Measurements from ENCODE around the gene SIVA1. TPM values are rescaled to one million over a fixed set of nuclear protein-coding genes. Genes with fewer than 3 reads are reported as not detected.

Gene SIVA1, protein sequence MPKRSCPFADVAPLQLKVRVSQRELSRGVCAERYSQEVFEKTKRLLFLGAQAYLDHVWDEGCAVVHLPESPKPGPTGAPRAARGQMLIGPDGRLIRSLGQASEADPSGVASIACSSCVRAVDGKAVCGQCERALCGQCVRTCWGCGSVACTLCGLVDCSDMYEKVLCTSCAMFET
- 10 to 100 TPM; 72.9 TPM for total RNA-seq

DNA sequence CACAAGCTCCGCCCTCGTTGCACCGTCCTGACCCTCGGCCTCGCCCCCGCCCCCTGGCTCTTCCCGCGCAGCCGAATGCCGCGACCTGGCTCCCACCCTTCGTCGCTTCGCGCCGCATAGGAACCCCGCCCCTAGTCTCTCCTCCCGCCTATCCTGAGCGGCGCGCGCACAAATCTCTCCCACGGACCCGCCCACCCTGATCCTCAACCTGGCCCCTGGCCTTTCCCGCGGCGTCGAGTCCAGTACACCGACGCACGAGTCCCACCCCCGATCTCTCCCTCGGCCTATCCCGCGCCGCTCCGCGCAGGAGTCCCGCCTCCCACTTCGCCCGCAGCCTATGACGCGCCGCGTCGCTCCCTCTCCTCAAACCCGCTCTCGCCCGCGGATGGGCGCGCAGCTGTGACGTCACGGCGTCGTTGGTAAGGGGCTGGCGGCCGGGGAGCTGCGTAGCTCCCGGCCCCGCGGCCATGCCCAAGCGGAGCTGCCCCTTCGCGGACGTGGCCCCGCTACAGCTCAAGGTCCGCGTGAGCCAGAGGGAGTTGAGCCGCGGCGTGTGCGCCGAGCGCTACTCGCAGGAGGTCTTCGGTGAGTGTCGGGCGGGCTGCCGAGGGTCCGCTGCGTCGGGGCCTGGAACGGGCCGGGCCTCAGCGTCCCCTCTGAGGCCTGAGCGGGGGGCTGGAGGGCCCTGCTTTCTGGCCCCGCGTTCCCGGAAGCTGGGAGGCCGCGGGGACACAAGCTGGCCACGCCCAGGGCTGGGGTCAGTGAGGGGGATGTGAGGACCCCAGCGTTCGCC, at the start of gene SIVA1:
TSS of gene SIVA1 (plus strand) at position 413 of the 793 bp plus-strand sequence. CDS start at position 468, 55 bp downstream.
- Mint-ChIP-seq H3K27ac (peak within 1 kb of the TSS; percentile 72), H3K36me3 (ENCODE audit: insufficient read depth in 2 of 2) (peaks cover 0 to 2% of the 10 kb centered on the region in 2 donors), H3K9me3 (no peaks in the 10 kb centered on the region), H3K4me3 (peak within 1 kb of the TSS; percentile 91 to 96), H3K27me3 (ENCODE audit: low read depth) (no peaks in the 10 kb centered on the region), H3K4me1 (ENCODE audit: low read depth) (peaks cover 38% of the 10 kb centered on the region)
- peak; percentile 100 for DNase-seq
- peak; percentile 92 for ATAC-seq (replicated peaks in 1 of 2)

DNA sequence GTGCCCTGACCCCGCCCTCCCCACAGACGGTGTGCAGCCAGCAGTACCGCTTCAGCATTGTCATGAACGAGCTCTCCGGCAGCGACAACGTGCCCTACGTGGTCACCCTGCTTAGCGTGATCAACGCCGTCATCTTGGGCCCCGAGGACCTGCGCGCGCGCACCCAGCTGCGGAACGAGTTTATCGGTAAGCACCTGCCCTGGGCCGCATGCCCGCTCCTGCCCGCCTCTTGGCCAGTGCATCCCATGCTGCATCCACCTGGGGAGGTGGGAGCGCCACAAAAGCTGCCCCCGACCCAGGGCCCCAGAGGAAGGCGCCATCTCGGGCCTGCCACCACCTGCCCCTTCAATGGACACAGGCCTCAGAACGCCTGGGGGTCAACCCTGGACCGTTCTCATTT, 49.7 kb upstream of the SIVA1 start:
- H3K4me3 Mint-ChIP-seq, result no peak overlapping the region
- ATAC-seq (replicated peaks in 1 of 2) (no peak), DNase-seq (no peak)
- H3K9me3 Mint-ChIP-seq, result no peaks in the 10 kb centered on the region
- H3K4me1 Mint-ChIP-seq (ENCODE audit: low read depth), result no peaks in the 10 kb centered on the region
- H3K27me3 Mint-ChIP-seq (ENCODE audit: low read depth), result no peaks in the 10 kb centered on the region
- no peak overlapping the region for H3K27ac Mint-ChIP-seq
- peaks cover 0 to 4% of the 10 kb centered on the region in 2 donors for H3K36me3 Mint-ChIP-seq (ENCODE audit: insufficient read depth in 2 of 2)

DNA sequence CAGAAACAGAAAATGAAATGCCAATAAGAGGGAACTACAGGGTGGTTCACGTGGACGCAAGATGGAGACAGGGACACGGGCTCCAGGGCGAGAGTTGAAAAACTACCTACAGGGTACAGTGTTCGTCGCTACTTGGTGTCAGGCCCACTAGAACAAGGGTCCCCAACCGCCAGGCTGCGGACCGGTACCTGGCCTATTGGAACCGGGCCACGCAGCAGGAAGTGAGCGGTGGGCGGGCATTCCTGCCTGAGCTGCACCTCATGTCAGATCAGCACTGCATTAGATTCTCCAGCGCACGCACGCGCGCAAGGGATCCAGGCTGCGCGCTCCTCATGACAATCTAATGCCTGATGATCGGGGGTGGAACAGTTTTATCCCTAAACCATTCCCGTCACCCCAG, 48.7 kb upstream of the SIVA1 start:
- H3K4me3 Mint-ChIP-seq, result no peak overlapping the region

DNA sequence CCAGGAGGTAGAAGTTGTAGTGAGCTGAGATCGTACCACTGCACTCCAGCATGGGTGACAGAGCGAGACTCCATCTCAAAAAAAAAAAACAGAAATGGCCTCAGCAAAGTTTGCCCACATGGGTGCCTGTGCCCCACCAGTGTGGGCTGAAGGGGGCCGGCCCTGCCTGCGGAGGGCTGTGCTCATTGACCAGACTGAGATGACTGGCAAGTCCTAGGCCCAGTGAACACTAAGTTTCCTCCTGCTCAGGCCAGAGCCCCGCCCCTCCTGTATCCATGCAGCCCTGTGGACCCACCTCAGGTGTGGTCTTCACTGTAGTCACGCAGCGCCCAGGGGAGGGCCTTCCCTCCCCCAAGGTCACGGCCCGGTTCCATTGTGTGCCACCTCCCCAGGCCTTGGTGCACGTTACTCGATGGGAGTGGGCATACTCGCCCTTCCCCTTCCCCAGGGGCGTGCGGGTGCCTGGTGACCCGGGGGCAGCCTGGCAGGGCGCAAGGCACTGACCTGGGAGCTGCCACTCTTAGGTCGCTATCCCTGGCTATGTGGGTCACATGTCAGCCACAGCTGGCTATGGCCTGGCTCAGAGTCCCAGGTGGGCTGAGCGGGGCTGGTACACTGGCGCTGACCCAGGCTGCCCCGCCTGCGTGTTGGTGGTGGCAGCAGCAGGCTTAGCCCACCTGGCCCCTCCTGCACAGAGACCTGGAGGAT, 47.5 kb upstream of the SIVA1 start:
- Mint-ChIP-seq H3K9me3 (no peaks in the 10 kb centered on the region), H3K4me3 (no peak overlapping the region), H3K27me3 (ENCODE audit: low read depth) (no peaks in the 10 kb centered on the region), H3K4me1 (ENCODE audit: low read depth) (no peaks in the 10 kb centered on the region), H3K27ac (no peak overlapping the region), H3K36me3 (ENCODE audit: insufficient read depth in 2 of 2) (peaks cover 0 to 4% of the 10 kb centered on the region in 2 donors)
- ATAC-seq (replicated peaks in 1 of 2) (peak in 1 of 2 donors; percentile 20), DNase-seq (no peak)

More for the DNA sequence above, 48.7 kb upstream of the SIVA1 start:
- H3K27ac Mint-ChIP-seq, result no peak overlapping the region
- no peaks in the 10 kb centered on the region for H3K9me3 Mint-ChIP-seq
- no peaks in the 10 kb centered on the region for H3K4me1 Mint-ChIP-seq (ENCODE audit: low read depth)
- H3K36me3 Mint-ChIP-seq (ENCODE audit: insufficient read depth in 2 of 2), result peaks cover 0 to 4% of the 10 kb centered on the region in 2 donors
- H3K27me3 Mint-ChIP-seq (ENCODE audit: low read depth), result no peaks in the 10 kb centered on the region
- ATAC-seq (replicated peaks in 1 of 2), result no peak
- DNase-seq, result no peak

DNA sequence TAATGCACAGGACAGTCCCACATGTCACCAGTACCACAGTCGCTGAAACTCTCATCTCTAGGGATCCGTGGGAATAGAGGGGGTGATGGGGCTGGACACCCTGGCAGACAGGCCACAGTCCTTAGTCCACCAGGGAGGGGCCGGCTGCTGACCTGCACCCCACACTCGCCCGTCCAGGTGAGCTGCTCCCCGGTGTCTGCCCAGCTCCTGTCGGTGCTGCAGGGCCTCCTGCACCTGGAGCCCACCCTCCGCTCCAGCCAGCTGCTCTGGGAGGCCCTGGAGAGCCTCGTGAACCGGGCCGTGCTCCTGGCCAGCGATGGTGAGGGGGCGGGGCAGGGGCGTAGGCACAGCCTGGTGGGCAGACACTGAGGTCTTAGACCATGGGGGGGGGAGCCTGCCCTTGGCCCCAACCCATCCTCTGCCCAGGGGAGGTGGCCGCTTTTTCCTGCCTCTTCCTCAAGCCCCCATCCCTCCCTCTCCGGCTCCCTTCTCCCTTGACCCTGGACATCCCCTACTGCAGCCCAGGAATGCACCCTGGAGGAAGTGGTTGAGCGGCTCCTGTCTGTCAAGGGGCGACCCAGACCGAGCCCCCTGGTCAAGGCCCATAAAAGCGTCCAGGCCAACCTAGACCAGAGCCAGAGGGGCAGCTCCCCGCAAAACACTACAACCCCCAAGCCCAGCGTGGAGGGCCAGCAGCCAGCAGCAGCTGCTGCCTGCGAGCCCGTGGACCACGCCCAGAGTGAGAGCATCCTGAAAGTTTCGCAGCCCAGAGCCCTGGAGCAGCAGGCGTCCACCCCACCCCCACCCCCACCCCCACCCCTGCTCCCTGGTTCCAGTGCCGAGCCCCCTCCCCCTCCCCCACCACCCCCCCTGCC, 46.0 kb upstream of the SIVA1 start:
- DNase-seq (no peak), ATAC-seq (replicated peaks in 1 of 2) (no peak)
- peaks cover 0 to 4% of the 10 kb centered on the region in 2 donors for H3K36me3 Mint-ChIP-seq (ENCODE audit: insufficient read depth in 2 of 2)
- H3K4me3 Mint-ChIP-seq, result no peak overlapping the region
- H3K27ac Mint-ChIP-seq, result no peak overlapping the region
- H3K27me3 Mint-ChIP-seq (ENCODE audit: low read depth), result no peaks in the 10 kb centered on the region
- H3K9me3 Mint-ChIP-seq, result no peaks in the 10 kb centered on the region
- no peaks in the 10 kb centered on the region for H3K4me1 Mint-ChIP-seq (ENCODE audit: low read depth)

DNA sequence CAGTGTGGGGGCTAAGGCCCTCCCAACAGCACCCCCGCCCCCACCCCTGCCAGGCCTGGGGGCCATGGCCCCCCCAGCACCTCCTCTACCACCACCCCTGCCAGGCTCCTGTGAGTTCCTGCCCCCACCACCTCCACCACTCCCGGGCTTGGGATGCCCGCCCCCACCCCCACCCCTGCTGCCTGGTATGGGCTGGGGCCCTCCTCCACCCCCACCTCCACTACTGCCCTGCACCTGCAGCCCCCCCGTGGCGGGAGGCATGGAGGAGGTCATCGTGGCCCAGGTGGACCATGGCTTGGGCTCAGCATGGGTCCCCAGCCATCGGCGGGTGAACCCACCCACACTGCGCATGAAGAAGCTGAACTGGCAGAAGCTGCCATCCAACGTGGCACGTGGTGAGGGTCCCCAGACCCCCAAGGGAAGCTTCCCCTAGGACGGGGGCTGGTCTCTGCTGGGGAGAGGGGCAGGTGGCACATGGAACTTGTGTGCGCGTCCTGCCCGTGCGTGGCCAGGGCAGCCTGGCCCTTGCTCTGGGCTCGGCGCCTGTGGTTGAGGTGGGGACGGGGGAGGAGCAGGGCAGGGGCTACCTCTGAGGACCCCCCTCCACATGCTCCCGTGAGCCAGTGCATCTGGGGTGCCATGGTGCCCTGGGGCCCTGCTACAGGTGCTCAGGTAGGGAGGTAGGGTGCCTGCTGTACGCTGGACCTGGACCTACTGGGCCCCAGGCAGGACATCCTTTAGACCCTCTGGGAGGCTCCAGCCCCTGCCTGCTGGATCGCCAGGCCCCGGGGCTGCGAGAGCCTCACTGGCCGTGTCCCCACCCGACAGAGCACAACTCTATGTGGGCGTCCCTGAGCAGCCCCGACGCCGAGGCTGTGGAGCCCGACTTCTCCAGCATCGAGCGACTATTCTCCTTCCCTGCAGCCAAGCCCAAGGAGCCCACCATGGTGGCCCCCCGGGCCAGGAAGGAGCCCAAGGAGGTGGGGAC, 45.0 kb upstream of the SIVA1 start:
- Mint-ChIP-seq H3K27me3 (ENCODE audit: low read depth) (no peaks in the 10 kb centered on the region), H3K4me1 (ENCODE audit: low read depth) (no peaks in the 10 kb centered on the region), H3K27ac (no peak overlapping the region), H3K4me3 (no peak overlapping the region), H3K9me3 (no peaks in the 10 kb centered on the region), H3K36me3 (ENCODE audit: insufficient read depth in 2 of 2) (peaks cover 0 to 4% of the 10 kb centered on the region in 2 donors)
- no peak for ATAC-seq (replicated peaks in 1 of 2)
- DNase-seq, result no peak

DNA sequence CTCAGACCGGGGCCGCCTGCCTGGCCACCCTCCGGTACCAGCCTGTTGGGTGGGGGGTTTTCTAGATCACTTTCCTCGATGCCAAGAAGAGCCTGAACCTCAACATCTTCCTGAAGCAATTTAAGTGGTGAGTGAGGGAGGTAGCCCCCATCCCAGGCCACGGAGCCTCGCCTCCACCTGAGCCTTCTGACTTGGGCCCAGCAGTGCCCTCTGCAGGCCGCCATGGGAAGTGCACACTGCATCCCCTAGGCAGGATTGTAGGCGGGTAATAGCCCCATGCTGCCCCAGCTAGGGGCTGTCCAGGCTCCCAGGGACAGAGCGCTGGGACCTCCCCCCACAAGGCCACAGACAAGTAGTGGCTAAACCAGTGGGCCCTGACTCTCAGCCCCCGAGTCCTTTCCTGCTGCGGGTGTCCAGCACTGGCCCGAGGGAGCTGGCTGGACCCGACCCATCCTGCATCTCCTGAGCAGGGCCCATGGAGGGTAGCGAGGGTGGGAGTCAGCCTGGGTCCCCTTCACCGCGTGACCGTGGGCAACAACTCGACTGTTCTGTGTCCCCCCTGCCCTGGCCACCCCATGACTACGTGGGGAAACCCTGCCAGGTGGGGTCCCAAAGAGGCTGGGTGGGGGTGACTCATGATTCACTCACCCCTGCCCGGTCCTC, 44.2 kb upstream of the SIVA1 start:
- DNase-seq (peak; percentile 69 to 79), ATAC-seq (replicated peaks in 1 of 2) (peak; percentile 69 to 74)
- H3K36me3 Mint-ChIP-seq (ENCODE audit: insufficient read depth in 2 of 2), result peaks cover 0 to 4% of the 10 kb centered on the region in 2 donors
- no peaks in the 10 kb centered on the region for H3K27me3 Mint-ChIP-seq (ENCODE audit: low read depth)
- H3K27ac Mint-ChIP-seq, result no peak overlapping the region
- H3K9me3 Mint-ChIP-seq, result no peaks in the 10 kb centered on the region
- H3K4me1 Mint-ChIP-seq (ENCODE audit: low read depth), result no peaks in the 10 kb centered on the region
- no peak overlapping the region for H3K4me3 Mint-ChIP-seq

DNA sequence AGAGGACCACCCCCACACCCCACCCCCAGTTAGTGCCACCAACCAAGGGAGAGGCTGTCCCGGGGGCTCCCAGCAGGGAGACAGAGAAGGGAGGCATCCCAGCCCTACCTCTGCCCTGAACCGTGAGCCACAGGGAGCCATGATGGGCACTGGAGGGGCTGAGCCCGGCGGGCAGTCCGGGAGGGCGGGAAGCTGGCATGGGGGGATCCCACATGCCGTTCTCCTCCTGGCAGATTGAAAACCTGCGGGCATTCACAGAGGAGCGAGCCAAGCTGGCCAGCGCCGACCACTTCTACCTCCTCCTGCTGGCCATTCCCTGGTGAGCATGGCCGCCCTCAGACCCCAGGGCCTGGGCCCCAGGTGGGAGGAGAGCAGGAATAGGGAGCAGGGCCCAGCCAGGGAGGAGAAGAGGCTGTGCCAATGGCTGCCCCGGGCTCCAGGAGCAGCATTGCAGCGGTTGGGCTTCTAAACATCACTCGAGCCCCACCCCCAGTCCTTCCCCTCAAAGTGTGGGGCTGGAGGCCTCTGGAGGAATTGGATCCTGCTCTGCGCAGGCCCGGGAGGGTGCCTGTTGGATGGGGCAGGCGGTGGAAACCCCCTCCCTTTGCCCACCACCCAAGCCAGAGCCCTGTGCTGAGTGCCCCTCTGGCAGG, 43.4 kb upstream of the SIVA1 start:
- DNase-seq (no peak), ATAC-seq (replicated peaks in 1 of 2) (no peak)
- no peaks in the 10 kb centered on the region for H3K4me1 Mint-ChIP-seq (ENCODE audit: low read depth)

DNA sequence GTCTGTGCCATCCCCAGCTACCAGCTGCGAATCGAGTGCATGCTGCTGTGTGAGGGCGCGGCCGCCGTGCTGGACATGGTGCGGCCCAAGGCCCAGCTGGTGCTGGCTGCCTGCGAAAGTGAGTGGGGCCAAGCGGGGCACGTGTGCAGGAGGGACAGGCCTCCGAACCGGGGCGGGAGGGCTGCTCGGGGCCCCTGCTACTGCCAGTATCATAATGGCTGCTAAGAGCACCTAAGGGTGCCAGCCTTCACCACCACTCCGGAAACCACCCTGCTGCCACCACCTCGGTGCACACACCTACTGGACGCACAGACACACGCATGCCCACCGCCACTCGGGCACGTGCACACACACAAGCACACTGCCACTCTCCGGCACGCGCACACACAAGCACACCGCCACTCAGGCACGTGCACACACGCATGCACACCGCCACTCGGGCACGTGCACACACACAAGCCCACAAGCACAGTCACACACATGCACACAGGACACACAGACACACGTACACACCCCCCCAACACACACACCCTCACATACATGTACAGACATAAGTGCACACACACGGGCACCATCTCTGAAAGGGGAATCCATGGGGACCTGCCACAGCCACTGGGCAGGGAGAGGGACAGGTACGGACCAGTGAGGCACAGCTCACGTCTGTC, 42.7 kb upstream of the SIVA1 start:
- no peaks in the 10 kb centered on the region for H3K36me3 Mint-ChIP-seq (ENCODE audit: insufficient read depth in 2 of 2)
- no peak overlapping the region for H3K4me3 Mint-ChIP-seq
- no peak overlapping the region for H3K27ac Mint-ChIP-seq
- H3K4me1 Mint-ChIP-seq (ENCODE audit: low read depth), result no peaks in the 10 kb centered on the region
- DNase-seq (no peak), ATAC-seq (replicated peaks in 1 of 2) (no peak)
- H3K9me3 Mint-ChIP-seq, result no peaks in the 10 kb centered on the region
- H3K27me3 Mint-ChIP-seq (ENCODE audit: low read depth), result no peaks in the 10 kb centered on the region

More for the DNA sequence above, 43.4 kb upstream of the SIVA1 start:
- Mint-ChIP-seq H3K36me3 (ENCODE audit: insufficient read depth in 2 of 2) (no peaks in the 10 kb centered on the region), H3K27ac (no peak overlapping the region), H3K4me3 (no peak overlapping the region), H3K27me3 (ENCODE audit: low read depth) (no peaks in the 10 kb centered on the region), H3K9me3 (no peaks in the 10 kb centered on the region)

DNA sequence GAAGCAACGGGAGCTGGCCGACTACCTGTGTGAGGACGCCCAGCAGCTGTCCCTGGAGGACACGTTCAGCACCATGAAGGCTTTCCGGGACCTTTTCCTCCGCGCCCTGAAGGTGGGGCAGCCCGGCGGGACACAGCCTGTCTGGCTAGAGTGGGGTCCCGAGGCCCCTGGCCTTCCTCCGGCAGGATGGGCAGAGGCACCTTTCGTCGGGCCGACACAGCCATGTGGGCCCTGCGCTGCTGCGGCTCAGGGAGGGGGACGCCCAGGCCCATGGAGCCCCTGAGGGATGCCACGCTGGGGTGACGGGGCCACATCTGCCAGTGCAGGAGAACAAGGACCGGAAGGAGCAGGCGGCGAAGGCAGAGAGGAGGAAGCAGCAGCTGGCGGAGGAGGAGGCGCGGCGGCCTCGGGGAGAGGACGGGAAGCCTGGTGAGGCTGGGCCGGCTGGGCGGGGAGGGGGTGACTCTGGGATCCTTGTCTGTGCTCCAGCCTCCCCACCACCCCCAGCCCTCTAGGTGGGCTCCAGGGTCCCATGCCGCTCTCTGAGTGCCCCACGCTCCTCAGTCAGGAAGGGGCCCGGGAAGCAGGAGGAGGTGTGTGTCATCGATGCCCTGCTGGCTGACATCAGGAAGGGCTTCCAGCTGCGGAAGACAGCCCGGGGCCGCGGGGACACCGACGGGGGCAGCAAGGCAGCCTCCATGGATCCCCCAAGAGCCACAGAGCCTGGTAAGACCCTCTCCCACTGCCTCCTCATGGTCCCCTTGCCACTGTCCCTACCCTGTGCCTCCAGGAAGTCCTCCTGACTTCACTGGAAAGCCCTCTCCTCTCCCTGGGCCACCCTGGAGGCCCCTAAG, 39.8 kb upstream of the SIVA1 start:
- DNase-seq, result no peak
- Mint-ChIP-seq H3K36me3 (ENCODE audit: insufficient read depth in 2 of 2) (peaks cover 0 to 1% of the 10 kb centered on the region in 2 donors), H3K9me3 (no peaks in the 10 kb centered on the region), H3K27ac (no peak overlapping the region), H3K27me3 (ENCODE audit: low read depth) (no peaks in the 10 kb centered on the region), H3K4me1 (ENCODE audit: low read depth) (no peaks in the 10 kb centered on the region), H3K4me3 (no peak overlapping the region)
- no peak for ATAC-seq (replicated peaks in 1 of 2)
